ENCODE data around the gene NAXD. TPM values are rescaled to one million over a fixed set of nuclear protein-coding genes. Genes with fewer than 3 reads are reported as not detected.

The NAXD gene
- total and polyA plus RNA-seq, 2 experiments from 2014 or later: 16.9 to 18.5 TPM

- TF ChIP-seq ZNF462 (CRISPR knock-in tag; IDR thresholded peaks at IDR 0.05): no peak
- no peak for TF ChIP-seq CTCF (conservative IDR thresholded peaks at IDR 0.05; ENCODE audit: low read depth in 2 of 2)
- TF ChIP-seq ETS1 (IDR thresholded peaks at IDR 0.05): no peak
- no peak for TF ChIP-seq ZNF114 (CRISPR knock-in tag; IDR thresholded peaks at IDR 0.05)
- no peak for TF ChIP-seq ZNF331 (CRISPR knock-in tag; IDR thresholded peaks at IDR 0.05; ENCODE audit: low read depth)
- TF ChIP-seq POLR2AphosphoS5 (IDR thresholded peaks at IDR 0.05; ENCODE audit: low read depth): no peak
- no peak for TF ChIP-seq REST (IDR thresholded peaks at IDR 0.05; ENCODE audit: unreplicated experiment)
- no peak for TF ChIP-seq NANOG (IDR thresholded peaks at IDR 0.05; ENCODE audit: borderline replicate concordance)
These were observed 4.3 kb upstream of the NAXD start (continued) for GRCh38 chr13:110610955-110611595.

All from GM23338 (cell line).